ENCODE results near the gene ZNF529. TPM values are rescaled to one million over a fixed set of nuclear protein-coding genes. Genes with fewer than 3 reads are reported as not detected.
A peak's percentile ranks its signal among the peaks of the same experiment; 100 is the strongest.

The ZNF529 gene
- total RNA-seq, 1 donor from 2014 or later = 8.4 TPM

- TF ChIP-seq CTCF (IDR thresholded peaks at IDR 0.05; ENCODE audit: insufficient read depth, low read length, poor library complexity, severe bottlenecking) = no peak
- H3K27me3 ChIP-seq (ENCODE audit: control insufficient read depth, insufficient read depth, low read length) = no peaks in the 10 kb centered on the region
- no peak overlapping the region for H3K4me3 ChIP-seq (ENCODE audit: low read depth, low read length)
- DNase-seq (ENCODE audit: low read depth) = no peak
- H3K36me3 ChIP-seq (ENCODE audit: control insufficient read depth, insufficient read depth, low read length) = peaks cover 3% of the 10 kb centered on the region
Measured at GRCh38 chr19:36577271-36577996, 4.3 kb upstream of the ZNF529 start.

- Histone ChIP-seq H3K27me3 (ENCODE audit: control insufficient read depth, insufficient read depth, low read length) (no peaks in the 10 kb centered on the region), H3K4me3 (ENCODE audit: low read depth, low read length) (no peak overlapping the region), H3K36me3 (ENCODE audit: control insufficient read depth, insufficient read depth, low read length) (peaks cover 3% of the 10 kb centered on the region)
- DNase-seq (ENCODE audit: low read depth) = no peak
- TF ChIP-seq CTCF (IDR thresholded peaks at IDR 0.05; ENCODE audit: insufficient read depth, low read length, poor library complexity, severe bottlenecking) = no peak
Measured at GRCh38 chr19:36574741-36575140, 1.6 kb upstream of the ZNF529 start.

GRCh38 chr19:36573895-36574720, 1.0 kb upstream of the ZNF529 start:
- no peak for DNase-seq (ENCODE audit: low read depth)
- peak overlapping the region; percentile 79 for H3K4me3 ChIP-seq (ENCODE audit: low read depth, low read length)
- peaks cover 3% of the 10 kb centered on the region for H3K36me3 ChIP-seq (ENCODE audit: control insufficient read depth, insufficient read depth, low read length)
- H3K27me3 ChIP-seq (ENCODE audit: control insufficient read depth, insufficient read depth, low read length) = no peaks in the 10 kb centered on the region
- no peak for TF ChIP-seq CTCF (IDR thresholded peaks at IDR 0.05; ENCODE audit: insufficient read depth, low read length, poor library complexity, severe bottlenecking)

GRCh38 chr19:36572593-36573019, 486 bp downstream of the ZNF529 start:
- Histone ChIP-seq H3K36me3 (ENCODE audit: control insufficient read depth, insufficient read depth, low read length) (peaks cover 2% of the 10 kb centered on the region), H3K4me3 (ENCODE audit: low read depth, low read length) (peak overlapping the region; percentile 79), H3K27me3 (ENCODE audit: control insufficient read depth, insufficient read depth, low read length) (no peaks in the 10 kb centered on the region)
- no peak for TF ChIP-seq CTCF (IDR thresholded peaks at IDR 0.05; ENCODE audit: insufficient read depth, low read length, poor library complexity, severe bottlenecking)
- no peak for DNase-seq (ENCODE audit: low read depth)

- no peak for TF ChIP-seq CTCF (IDR thresholded peaks at IDR 0.05; ENCODE audit: insufficient read depth, low read length, poor library complexity, severe bottlenecking)
- Histone ChIP-seq H3K27me3 (ENCODE audit: control insufficient read depth, insufficient read depth, low read length) (no peaks in the 10 kb centered on the region), H3K36me3 (ENCODE audit: control insufficient read depth, insufficient read depth, low read length) (no peaks in the 10 kb centered on the region), H3K4me3 (ENCODE audit: low read depth, low read length) (no peak overlapping the region)
- no peak for DNase-seq (ENCODE audit: low read depth)
Measured at GRCh38 chr19:36564391-36564790, 8.7 kb downstream of the ZNF529 start.
